HepG2 (cell line): ENCODE results near the gene C10orf143.

Source experiments
- FOSL2 ChIP-seq: sonication (generic); formaldehyde crosslinking; IDR thresholded peaks from 2 replicates; pipeline ENCODE4 v1.4.0; 2020; ENCODE audit warnings: missing genetic modification reagents
- PAWR ChIP-seq: sonication (generic); formaldehyde crosslinking; IDR thresholded peaks from 2 replicates; pipeline ENCODE4 v1.4.0; 2020; ENCODE audit warnings: missing genetic modification reagents, mild to moderate bottlenecking, borderline replicate concordance
- ZNF274 ChIP-seq: sonication (generic); formaldehyde crosslinking; IDR thresholded peaks from 2 replicates; pipeline ENCODE4 v1.5.1; 2020; ENCODE audit warnings: mild to moderate bottlenecking, missing genetic modification reagents
- ZNF607 ChIP-seq: sonication (generic); formaldehyde crosslinking; IDR thresholded peaks from 2 replicates; pipeline ENCODE4 v1.5.1; 2020; ENCODE audit warnings: missing genetic modification reagents, mild to moderate bottlenecking, borderline replicate concordance
- TF ChIP-seq, protein P1 (sequence below): sonication (generic); formaldehyde crosslinking; IDR thresholded peaks from 2 replicates; pipeline ENCODE4 v1.9.0; 2021; ENCODE audit warnings: missing genetic modification reagents, borderline replicate concordance
- TF ChIP-seq, protein P2 (sequence below): sonication (generic); formaldehyde crosslinking; IDR thresholded peaks from 2 replicates; pipeline ENCODE4 v1.9.0; 2022; ENCODE audit warnings: missing genetic modification reagents, mild to moderate bottlenecking, borderline replicate concordance
- TF ChIP-seq, protein P3 (sequence below), 2 experiments: sonication (generic) in 1 of 2; formaldehyde crosslinking in 1 of 2; IDR thresholded peaks; 2 replicates each; pipeline versions ENCODE4 v1.4.0 to v1.6.1; 2018 to 2020; ENCODE audit warnings: missing genetic modification reagents in 2 of 2, borderline replicate concordance in 1 of 2, low read depth in 1 of 2, mild to moderate bottlenecking in 1 of 2, missing biosample characterization in 1 of 2
- TF ChIP-seq, protein P4 (sequence below): sonication (generic); formaldehyde crosslinking; IDR thresholded peaks from 2 replicates; pipeline ENCODE4 v1.5.0; 2020; ENCODE audit warnings: mild to moderate bottlenecking, missing genetic modification reagents, moderate library complexity
- TF ChIP-seq, protein P5 (sequence below): sonication (generic); formaldehyde crosslinking; IDR thresholded peaks from 2 replicates; pipeline ENCODE4 v1.9.0; 2021; ENCODE audit warnings: missing genetic modification reagents, mild to moderate bottlenecking, borderline replicate concordance

DNA sequence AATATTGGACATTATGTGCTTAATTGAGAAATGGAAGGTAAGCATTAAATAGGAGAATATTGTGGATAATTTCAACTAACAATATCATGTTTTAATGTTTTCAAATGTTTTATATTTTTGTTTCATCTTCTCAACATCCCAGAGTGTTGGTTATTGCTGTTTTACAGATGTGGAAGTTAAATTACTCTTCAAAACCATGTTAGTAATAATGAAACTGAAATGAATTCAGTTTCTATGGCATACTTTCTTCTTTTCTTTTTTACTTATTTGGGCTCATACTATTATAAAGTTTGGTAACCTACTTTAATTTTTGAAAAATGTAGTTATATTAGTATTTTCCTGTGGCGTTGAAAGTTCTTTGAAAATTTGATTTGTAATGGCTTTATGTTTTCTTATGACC, 29.8 kb upstream of the C10orf143 start:
- TF ChIP-seq, protein P1, sequence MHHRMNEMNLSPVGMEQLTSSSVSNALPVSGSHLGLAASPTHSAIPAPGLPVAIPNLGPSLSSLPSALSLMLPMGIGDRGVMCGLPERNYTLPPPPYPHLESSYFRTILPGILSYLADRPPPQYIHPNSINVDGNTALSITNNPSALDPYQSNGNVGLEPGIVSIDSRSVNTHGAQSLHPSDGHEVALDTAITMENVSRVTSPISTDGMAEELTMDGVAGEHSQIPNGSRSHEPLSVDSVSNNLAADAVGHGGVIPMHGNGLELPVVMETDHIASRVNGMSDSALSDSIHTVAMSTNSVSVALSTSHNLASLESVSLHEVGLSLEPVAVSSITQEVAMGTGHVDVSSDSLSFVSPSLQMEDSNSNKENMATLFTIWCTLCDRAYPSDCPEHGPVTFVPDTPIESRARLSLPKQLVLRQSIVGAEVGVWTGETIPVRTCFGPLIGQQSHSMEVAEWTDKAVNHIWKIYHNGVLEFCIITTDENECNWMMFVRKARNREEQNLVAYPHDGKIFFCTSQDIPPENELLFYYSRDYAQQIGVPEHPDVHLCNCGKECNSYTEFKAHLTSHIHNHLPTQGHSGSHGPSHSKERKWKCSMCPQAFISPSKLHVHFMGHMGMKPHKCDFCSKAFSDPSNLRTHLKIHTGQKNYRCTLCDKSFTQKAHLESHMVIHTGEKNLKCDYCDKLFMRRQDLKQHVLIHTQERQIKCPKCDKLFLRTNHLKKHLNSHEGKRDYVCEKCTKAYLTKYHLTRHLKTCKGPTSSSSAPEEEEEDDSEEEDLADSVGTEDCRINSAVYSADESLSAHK, result no peak
- TF ChIP-seq, protein P2, sequence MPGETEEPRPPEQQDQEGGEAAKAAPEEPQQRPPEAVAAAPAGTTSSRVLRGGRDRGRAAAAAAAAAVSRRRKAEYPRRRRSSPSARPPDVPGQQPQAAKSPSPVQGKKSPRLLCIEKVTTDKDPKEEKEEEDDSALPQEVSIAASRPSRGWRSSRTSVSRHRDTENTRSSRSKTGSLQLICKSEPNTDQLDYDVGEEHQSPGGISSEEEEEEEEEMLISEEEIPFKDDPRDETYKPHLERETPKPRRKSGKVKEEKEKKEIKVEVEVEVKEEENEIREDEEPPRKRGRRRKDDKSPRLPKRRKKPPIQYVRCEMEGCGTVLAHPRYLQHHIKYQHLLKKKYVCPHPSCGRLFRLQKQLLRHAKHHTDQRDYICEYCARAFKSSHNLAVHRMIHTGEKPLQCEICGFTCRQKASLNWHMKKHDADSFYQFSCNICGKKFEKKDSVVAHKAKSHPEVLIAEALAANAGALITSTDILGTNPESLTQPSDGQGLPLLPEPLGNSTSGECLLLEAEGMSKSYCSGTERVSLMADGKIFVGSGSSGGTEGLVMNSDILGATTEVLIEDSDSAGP (CRISPR knock-in tag), result no peak
- TF ChIP-seq, protein P3, sequence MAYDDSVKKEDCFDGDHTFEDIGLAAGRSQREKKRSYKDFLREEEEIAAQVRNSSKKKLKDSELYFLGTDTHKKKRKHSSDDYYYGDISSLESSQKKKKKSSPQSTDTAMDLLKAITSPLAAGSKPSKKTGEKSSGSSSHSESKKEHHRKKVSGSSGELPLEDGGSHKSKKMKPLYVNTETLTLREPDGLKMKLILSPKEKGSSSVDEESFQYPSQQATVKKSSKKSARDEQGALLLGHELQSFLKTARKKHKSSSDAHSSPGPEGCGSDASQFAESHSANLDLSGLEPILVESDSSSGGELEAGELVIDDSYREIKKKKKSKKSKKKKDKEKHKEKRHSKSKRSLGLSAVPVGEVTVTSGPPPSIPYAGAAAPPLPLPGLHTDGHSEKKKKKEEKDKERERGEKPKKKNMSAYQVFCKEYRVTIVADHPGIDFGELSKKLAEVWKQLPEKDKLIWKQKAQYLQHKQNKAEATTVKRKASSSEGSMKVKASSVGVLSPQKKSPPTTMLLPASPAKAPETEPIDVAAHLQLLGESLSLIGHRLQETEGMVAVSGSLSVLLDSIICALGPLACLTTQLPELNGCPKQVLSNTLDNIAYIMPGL (CRISPR knock-in tag; IDR thresholded peaks at IDR 0.05; ENCODE audit: borderline replicate concordance in 1 of 2, low read depth in 1 of 2), result no peak
- TF ChIP-seq ZNF607 (no peak), FOSL2 (CRISPR knock-in tag) (no peak), PAWR (CRISPR knock-in tag) (no peak), ZNF274 (no peak)
- TF ChIP-seq, protein P4, sequence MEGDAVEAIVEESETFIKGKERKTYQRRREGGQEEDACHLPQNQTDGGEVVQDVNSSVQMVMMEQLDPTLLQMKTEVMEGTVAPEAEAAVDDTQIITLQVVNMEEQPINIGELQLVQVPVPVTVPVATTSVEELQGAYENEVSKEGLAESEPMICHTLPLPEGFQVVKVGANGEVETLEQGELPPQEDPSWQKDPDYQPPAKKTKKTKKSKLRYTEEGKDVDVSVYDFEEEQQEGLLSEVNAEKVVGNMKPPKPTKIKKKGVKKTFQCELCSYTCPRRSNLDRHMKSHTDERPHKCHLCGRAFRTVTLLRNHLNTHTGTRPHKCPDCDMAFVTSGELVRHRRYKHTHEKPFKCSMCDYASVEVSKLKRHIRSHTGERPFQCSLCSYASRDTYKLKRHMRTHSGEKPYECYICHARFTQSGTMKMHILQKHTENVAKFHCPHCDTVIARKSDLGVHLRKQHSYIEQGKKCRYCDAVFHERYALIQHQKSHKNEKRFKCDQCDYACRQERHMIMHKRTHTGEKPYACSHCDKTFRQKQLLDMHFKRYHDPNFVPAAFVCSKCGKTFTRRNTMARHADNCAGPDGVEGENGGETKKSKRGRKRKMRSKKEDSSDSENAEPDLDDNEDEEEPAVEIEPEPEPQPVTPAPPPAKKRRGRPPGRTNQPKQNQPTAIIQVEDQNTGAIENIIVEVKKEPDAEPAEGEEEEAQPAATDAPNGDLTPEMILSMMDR (CRISPR knock-in tag), result no peak
- TF ChIP-seq, protein P5, sequence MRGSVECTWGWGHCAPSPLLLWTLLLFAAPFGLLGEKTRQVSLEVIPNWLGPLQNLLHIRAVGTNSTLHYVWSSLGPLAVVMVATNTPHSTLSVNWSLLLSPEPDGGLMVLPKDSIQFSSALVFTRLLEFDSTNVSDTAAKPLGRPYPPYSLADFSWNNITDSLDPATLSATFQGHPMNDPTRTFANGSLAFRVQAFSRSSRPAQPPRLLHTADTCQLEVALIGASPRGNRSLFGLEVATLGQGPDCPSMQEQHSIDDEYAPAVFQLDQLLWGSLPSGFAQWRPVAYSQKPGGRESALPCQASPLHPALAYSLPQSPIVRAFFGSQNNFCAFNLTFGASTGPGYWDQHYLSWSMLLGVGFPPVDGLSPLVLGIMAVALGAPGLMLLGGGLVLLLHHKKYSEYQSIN (CRISPR knock-in tag), result no peak
